ENCODE data around the gene BTBD2.

The BTBD2 gene

GRCh38 chr19:1962674-1963073 lies 52.8 kb downstream of the BTBD2 start:
- H2BK5ac ChIP-seq (ENCODE audit: low read length), result no peak overlapping the region
- peaks cover 9% of the 10 kb centered on the region for H3K79me1 ChIP-seq (ENCODE audit: low read length)
- no peak overlapping the region for H3K23ac ChIP-seq (ENCODE audit: low read length)
- no peak overlapping the region for H3K4me2 ChIP-seq (ENCODE audit: low read length)
- H3K4me1 ChIP-seq (ENCODE audit: control insufficient read depth, low read depth, low read length), result no peaks in the 10 kb centered on the region
- H2AK5ac ChIP-seq (ENCODE audit: low read length), result no peak overlapping the region
- no peak overlapping the region for H3K27ac ChIP-seq (ENCODE audit: low read depth, low read length)
- H2BK120ac ChIP-seq (ENCODE audit: low read depth, low read length), result no peak overlapping the region
- no peaks in the 10 kb centered on the region for H3K36me3 ChIP-seq (ENCODE audit: control insufficient read depth, insufficient read depth, low read length)
- no CpG with 5 or more reads among the region's 23 CpGs for WGBS (ENCODE audit: extremely low coverage, insufficient coverage, low lambda C conversion rate)
- no peak overlapping the region for H4K8ac ChIP-seq (ENCODE audit: low read depth, low read length)
- peaks cover 26% of the 10 kb centered on the region for H3K79me2 ChIP-seq (ENCODE audit: control insufficient read depth, insufficient read depth, low read length)
- no peak overlapping the region for H3K4ac ChIP-seq (ENCODE audit: low read depth, low read length)
- H3K4me3 ChIP-seq (ENCODE audit: low read length), result no peak overlapping the region
- no peak overlapping the region for H2BK15ac ChIP-seq (replicated peaks; ENCODE audit: low read depth)
- H3K9ac ChIP-seq (ENCODE audit: low read length), result no peak overlapping the region
- H3K56ac ChIP-seq (ENCODE audit: low read length), result no peak overlapping the region
- no peak overlapping the region for H4K5ac ChIP-seq (ENCODE audit: low read length)
- no peaks in the 10 kb centered on the region for H3K27me3 ChIP-seq (ENCODE audit: insufficient read depth, low read length, poor library complexity)
- DNase-seq, result no peak
- H3K18ac ChIP-seq (ENCODE audit: low read length), result no peak overlapping the region

- H4K8ac ChIP-seq (ENCODE audit: low read depth, low read length), result no peak overlapping the region
- no peak for DNase-seq
- H3K36me3 ChIP-seq (ENCODE audit: control insufficient read depth, insufficient read depth, low read length), result no peaks in the 10 kb centered on the region
- no peak overlapping the region for H3K9ac ChIP-seq (ENCODE audit: low read length)
- H3K18ac ChIP-seq (ENCODE audit: low read length), result no peak overlapping the region
- H3K56ac ChIP-seq (ENCODE audit: low read length), result no peak overlapping the region
- no CpG with 5 or more reads among the region's 42 CpGs for WGBS (ENCODE audit: extremely low coverage, insufficient coverage, low lambda C conversion rate)
- no peak overlapping the region for H2BK120ac ChIP-seq (ENCODE audit: low read depth, low read length)
- H3K4me3 ChIP-seq (ENCODE audit: low read length), result no peak overlapping the region
- H3K79me1 ChIP-seq (ENCODE audit: low read length), result peaks cover 9% of the 10 kb centered on the region
- no peaks in the 10 kb centered on the region for H3K27me3 ChIP-seq (ENCODE audit: insufficient read depth, low read length, poor library complexity)
- H3K4me2 ChIP-seq (ENCODE audit: low read length), result no peak overlapping the region
- no peak overlapping the region for H2BK15ac ChIP-seq (replicated peaks; ENCODE audit: low read depth)
- H3K4ac ChIP-seq (ENCODE audit: low read depth, low read length), result no peak overlapping the region
- H3K23ac ChIP-seq (ENCODE audit: low read length), result no peak overlapping the region
- H2AK5ac ChIP-seq (ENCODE audit: low read length), result no peak overlapping the region
- H2BK5ac ChIP-seq (ENCODE audit: low read length), result no peak overlapping the region
- H3K27ac ChIP-seq (ENCODE audit: low read depth, low read length), result no peak overlapping the region
- no peak overlapping the region for H4K5ac ChIP-seq (ENCODE audit: low read length)
- H3K4me1 ChIP-seq (ENCODE audit: control insufficient read depth, low read depth, low read length), result no peaks in the 10 kb centered on the region
- H3K79me2 ChIP-seq (ENCODE audit: control insufficient read depth, insufficient read depth, low read length), result peaks cover 34% of the 10 kb centered on the region
Measured at GRCh38 chr19:1961000-1961883, 54.3 kb downstream of the BTBD2 start.

- H2AK5ac ChIP-seq (ENCODE audit: low read length), result no peak overlapping the region
Measured at GRCh38 chr19:1959928-1960589, 55.5 kb downstream of the BTBD2 start.

GRCh38 chr19:1957562-1958248 lies 57.8 kb downstream of the BTBD2 start:
- Histone ChIP-seq H3K4me3 (ENCODE audit: low read length) (no peak overlapping the region), H3K4me1 (ENCODE audit: control insufficient read depth, low read depth, low read length) (no peaks in the 10 kb centered on the region), H3K56ac (ENCODE audit: low read length) (no peak overlapping the region), H3K9ac (ENCODE audit: low read length) (no peak overlapping the region), H4K5ac (ENCODE audit: low read length) (no peak overlapping the region), H3K79me2 (ENCODE audit: control insufficient read depth, insufficient read depth, low read length) (peaks cover 68% of the 10 kb centered on the region), H3K27me3 (ENCODE audit: insufficient read depth, low read length, poor library complexity) (no peaks in the 10 kb centered on the region), H3K18ac (ENCODE audit: low read length) (no peak overlapping the region), H3K4ac (ENCODE audit: low read depth, low read length) (no peak overlapping the region), H3K4me2 (ENCODE audit: low read length) (no peak overlapping the region), H3K36me3 (ENCODE audit: control insufficient read depth, insufficient read depth, low read length) (no peaks in the 10 kb centered on the region), H3K23ac (ENCODE audit: low read length) (no peak overlapping the region), H2BK120ac (ENCODE audit: low read depth, low read length) (no peak overlapping the region), H3K79me1 (ENCODE audit: low read length) (peaks cover 19% of the 10 kb centered on the region), H4K8ac (ENCODE audit: low read depth, low read length) (no peak overlapping the region), H3K27ac (ENCODE audit: low read depth, low read length) (no peak overlapping the region), H2BK5ac (ENCODE audit: low read length) (no peak overlapping the region), H2BK15ac (replicated peaks; ENCODE audit: low read depth) (no peak overlapping the region), H2AK5ac (ENCODE audit: low read length) (no peak overlapping the region)
- DNase-seq, result no peak
- WGBS (ENCODE audit: extremely low coverage, insufficient coverage, low lambda C conversion rate), result no CpG with 5 or more reads among the region's 40 CpGs

More at GRCh38 chr19:1959928-1960589, 55.5 kb downstream of the BTBD2 start:
- Histone ChIP-seq H2BK5ac (ENCODE audit: low read length) (no peak overlapping the region), H3K4me2 (ENCODE audit: low read length) (no peak overlapping the region), H3K27me3 (ENCODE audit: insufficient read depth, low read length, poor library complexity) (no peaks in the 10 kb centered on the region), H3K36me3 (ENCODE audit: control insufficient read depth, insufficient read depth, low read length) (no peaks in the 10 kb centered on the region), H3K18ac (ENCODE audit: low read length) (no peak overlapping the region), H3K23ac (ENCODE audit: low read length) (no peak overlapping the region), H3K79me2 (ENCODE audit: control insufficient read depth, insufficient read depth, low read length) (peaks cover 45% of the 10 kb centered on the region), H4K5ac (ENCODE audit: low read length) (no peak overlapping the region), H3K79me1 (ENCODE audit: low read length) (peaks cover 12% of the 10 kb centered on the region), H2BK120ac (ENCODE audit: low read depth, low read length) (no peak overlapping the region), H3K56ac (ENCODE audit: low read length) (no peak overlapping the region), H4K8ac (ENCODE audit: low read depth, low read length) (no peak overlapping the region), H3K27ac (ENCODE audit: low read depth, low read length) (no peak overlapping the region), H3K4me3 (ENCODE audit: low read length) (no peak overlapping the region), H2BK15ac (replicated peaks; ENCODE audit: low read depth) (no peak overlapping the region), H3K9ac (ENCODE audit: low read length) (no peak overlapping the region), H3K4ac (ENCODE audit: low read depth, low read length) (no peak overlapping the region), H3K4me1 (ENCODE audit: control insufficient read depth, low read depth, low read length) (no peaks in the 10 kb centered on the region)
- no CpG with 5 or more reads among the region's 32 CpGs for WGBS (ENCODE audit: extremely low coverage, insufficient coverage, low lambda C conversion rate)
- no peak for DNase-seq

- Histone ChIP-seq H3K27me3 (ENCODE audit: insufficient read depth, low read length, poor library complexity) (no peaks in the 10 kb centered on the region), H3K79me2 (ENCODE audit: control insufficient read depth, insufficient read depth, low read length) (peaks cover 75% of the 10 kb centered on the region), H3K9ac (ENCODE audit: low read length) (no peak overlapping the region), H3K4me2 (ENCODE audit: low read length) (no peak overlapping the region), H3K23ac (ENCODE audit: low read length) (no peak overlapping the region), H2BK5ac (ENCODE audit: low read length) (no peak overlapping the region), H3K27ac (ENCODE audit: low read depth, low read length) (no peak overlapping the region), H4K5ac (ENCODE audit: low read length) (no peak overlapping the region), H3K56ac (ENCODE audit: low read length) (no peak overlapping the region), H2AK5ac (ENCODE audit: low read length) (no peak overlapping the region), H2BK15ac (replicated peaks; ENCODE audit: low read depth) (no peak overlapping the region), H2BK120ac (ENCODE audit: low read depth, low read length) (no peak overlapping the region), H3K36me3 (ENCODE audit: control insufficient read depth, insufficient read depth, low read length) (peaks cover under 1% of the 10 kb centered on the region), H3K18ac (ENCODE audit: low read length) (no peak overlapping the region), H3K4ac (ENCODE audit: low read depth, low read length) (no peak overlapping the region), H3K4me3 (ENCODE audit: low read length) (no peak overlapping the region), H3K79me1 (ENCODE audit: low read length) (peaks cover 22% of the 10 kb centered on the region), H3K4me1 (ENCODE audit: control insufficient read depth, low read depth, low read length) (no peaks in the 10 kb centered on the region), H4K8ac (ENCODE audit: low read depth, low read length) (no peak overlapping the region)
- no CpG with 5 or more reads among the region's 28 CpGs for WGBS (ENCODE audit: extremely low coverage, insufficient coverage, low lambda C conversion rate)
- peak; percentile 37 for DNase-seq
Measured at GRCh38 chr19:1956868-1957492, 58.5 kb downstream of the BTBD2 start.
